H9 (cell line): ENCODE data around the gene DCST1. TPM values are rescaled to one million over a fixed set of nuclear protein-coding genes. Genes with fewer than 3 reads are reported as not detected.

Source experiments
- DNase-seq: peaks from one replicate; pipeline ENCODE4 v3.0.0-alpha.2; 2017
- H2AFZ ChIP-seq: one replicate; pipeline ENCODE4 v1.6.1; 2013; ENCODE audit warnings: mild to moderate bottlenecking, low read length, control low read depth, moderate library complexity
- H2AK5ac ChIP-seq: 2 replicates; pipeline ENCODE4 v1.6.1; 2013; ENCODE audit warnings: low read length, control low read depth, mixed read lengths; ENCODE audit not compliant: insufficient read length
- H2BK120ac ChIP-seq: one replicate; pipeline ENCODE4 v1.6.1; 2013; ENCODE audit warnings: low read depth, mild to moderate bottlenecking, low read length, control low read depth, inconsistent platforms; ENCODE audit not compliant: poor library complexity, severe bottlenecking
- H2BK12ac ChIP-seq: 2 replicates; pipeline ENCODE4 v1.6.1; 2013; ENCODE audit warnings: low read length, control low read depth, mixed read lengths, low read depth; ENCODE audit not compliant: insufficient read length
- H2BK15ac ChIP-seq: 2 replicates; pipeline ENCODE4 v1.6.1; 2013; ENCODE audit warnings: low read depth, low read length, control low read depth
- H2BK20ac ChIP-seq: one replicate; pipeline ENCODE4 v1.6.1; 2013; ENCODE audit warnings: low read depth, mild to moderate bottlenecking, low read length, control low read depth, inconsistent platforms; ENCODE audit not compliant: poor library complexity, severe bottlenecking
- H2BK5ac ChIP-seq: 2 replicates; pipeline ENCODE4 v1.6.1; 2013; ENCODE audit warnings: low read length, control low read depth, mixed read lengths; ENCODE audit not compliant: insufficient read length
- H3K14ac ChIP-seq: 2 replicates; pipeline ENCODE4 v1.6.1; 2013; ENCODE audit warnings: low read length, control low read depth; ENCODE audit not compliant: insufficient read depth
- H3K18ac ChIP-seq: 2 replicates; pipeline ENCODE4 v1.6.1; 2013; ENCODE audit warnings: low read depth, mild to moderate bottlenecking, mixed read lengths, low read length, control low read depth; ENCODE audit not compliant: insufficient read length
- H3K23ac ChIP-seq: 2 replicates; pipeline ENCODE4 v1.6.1; 2013; ENCODE audit warnings: low read length, control low read depth, mixed read lengths, low read depth; ENCODE audit not compliant: insufficient read length
- H3K23me2 ChIP-seq: 2 replicates; pipeline ENCODE4 v1.6.1; 2013; ENCODE audit warnings: low read depth, mild to moderate bottlenecking, mixed read lengths, low read length, control low read depth; ENCODE audit not compliant: insufficient read length, poor library complexity, severe bottlenecking
- H3K27ac ChIP-seq: 2 replicates; pipeline ENCODE4 v1.5.1; 2013; ENCODE audit warnings: low read length, control low read depth, mixed read lengths, low read depth; ENCODE audit not compliant: insufficient read length
- H3K27me3 ChIP-seq: 2 replicates; pipeline ENCODE4 v1.6.1; 2013; ENCODE audit warnings: low read length, control low read depth, inconsistent platforms; ENCODE audit not compliant: insufficient read depth
- H3K4ac ChIP-seq: 2 replicates; pipeline ENCODE4 v1.6.1; 2013; ENCODE audit warnings: low read depth, mild to moderate bottlenecking, control low read depth, inconsistent platforms, low read length, moderate library complexity
- H3K4me1 ChIP-seq: 2 replicates; pipeline ENCODE4 v1.6.1; 2013; ENCODE audit warnings: low read length, control low read depth, inconsistent platforms; ENCODE audit not compliant: insufficient read depth
- H3K4me2 ChIP-seq: 2 replicates; pipeline ENCODE4 v1.6.1; 2013; ENCODE audit warnings: low read length, control low read depth, mixed read lengths; ENCODE audit not compliant: insufficient read length, insufficient read depth
- H3K56ac ChIP-seq: 2 replicates; pipeline ENCODE4 v1.6.1; 2013; ENCODE audit warnings: low read depth, mild to moderate bottlenecking, mixed read lengths, low read length, control low read depth; ENCODE audit not compliant: insufficient read length
- H3K79me1 ChIP-seq: 2 replicates; pipeline ENCODE4 v1.6.1; 2013; ENCODE audit warnings: low read depth, mild to moderate bottlenecking, moderate library complexity, low read length, control low read depth, inconsistent platforms; ENCODE audit not compliant: insufficient read depth, poor library complexity, severe bottlenecking
- H3K79me2 ChIP-seq: 2 replicates; pipeline ENCODE4 v1.6.1; 2013; ENCODE audit warnings: low read length, control low read depth, inconsistent platforms; ENCODE audit not compliant: insufficient read depth
- H3K9ac ChIP-seq: 2 replicates; pipeline ENCODE4 v1.6.1; 2013; ENCODE audit warnings: low read length, control low read depth, mixed read lengths; ENCODE audit not compliant: insufficient read length; ENCODE audit errors: extremely low read depth
- H3K9me3 ChIP-seq: one replicate; pipeline ENCODE4 v1.6.1; 2013; ENCODE audit warnings: low read depth, low read length, inconsistent platforms; ENCODE audit not compliant: control insufficient read depth
- H3T11ph ChIP-seq: one replicate; pipeline ENCODE4 v1.6.1; 2013; ENCODE audit warnings: mild to moderate bottlenecking, low read length, control low read depth, inconsistent platforms
- H4K20me1 ChIP-seq: one replicate; pipeline ENCODE4 v1.6.1; 2013; ENCODE audit not compliant: control insufficient read depth, insufficient read length, insufficient read depth
- H4K5ac ChIP-seq: 2 replicates; pipeline ENCODE4 v1.6.1; 2013; ENCODE audit warnings: low read depth, mild to moderate bottlenecking, mixed read lengths, low read length, control low read depth; ENCODE audit not compliant: insufficient read length
- H4K8ac ChIP-seq: replicated peaks from 2 replicates; pipeline ENCODE4 v1.6.1; 2013; ENCODE audit warnings: low read length, control low read depth, mixed read lengths, low read depth; ENCODE audit not compliant: insufficient read length
- H4K91ac ChIP-seq: 2 replicates; pipeline ENCODE4 v1.6.1; 2013; ENCODE audit warnings: low read depth, mild to moderate bottlenecking, moderate library complexity, mixed read lengths, low read length, control low read depth; ENCODE audit not compliant: insufficient read length
- H3K27ac Mint-ChIP-seq, 3 experiments: 2 replicates in 2 of 3; 3 replicates in 1 of 3; pipeline ENCODE4 v1.8.0; 2020 to 2021; ENCODE audit warnings: mixed read lengths in 3 of 3, mild to moderate bottlenecking in 1 of 3, moderate library complexity in 1 of 3
- H3K27me3 Mint-ChIP-seq: 2 replicates; pipeline ENCODE4 v1.8.0; 2021; ENCODE audit warnings: low read depth, mild to moderate bottlenecking, moderate library complexity, mixed read lengths
- H3K36me3 Mint-ChIP-seq, 3 experiments: 2 replicates in 2 of 3; 3 replicates in 1 of 3; pipeline ENCODE4 v1.8.0; 2020 to 2021; ENCODE audit warnings: low read depth in 3 of 3, mixed read lengths in 3 of 3; ENCODE audit not compliant: insufficient read depth in 1 of 3
- H3K4me1 Mint-ChIP-seq, 2 experiments: 2 replicates each; pipeline ENCODE4 v1.8.0; 2020; ENCODE audit warnings: mixed read lengths in 2 of 2
- H3K4me3 Mint-ChIP-seq, 2 experiments: 2 replicates in 1 of 2; 3 replicates in 1 of 2; pipeline ENCODE4 v1.8.0; 2020 to 2021; ENCODE audit warnings: mild to moderate bottlenecking in 2 of 2, mixed read lengths in 2 of 2, moderate library complexity in 1 of 2
- H3K9me3 Mint-ChIP-seq, 2 experiments: 2 replicates in 1 of 2; 3 replicates in 1 of 2; pipeline ENCODE4 v1.8.0; 2020; ENCODE audit warnings: mild to moderate bottlenecking in 2 of 2, mixed read lengths in 2 of 2, moderate library complexity in 1 of 2
- WGBS: extraction: QIAGEN DNeasy Blood & Tissue Kit; methylation state at CpG from one replicate; pipeline ENCODE4 v1.1.7; 2013; ENCODE audit warnings: missing lambda C conversion rate, low lambda C conversion rate, mixed read lengths; ENCODE audit not compliant: insufficient read length; ENCODE audit errors: extremely low coverage; 5-methylcytosine and 5-hydroxymethylcytosine counted together
- total RNA-seq: library from RNA; stranded (reverse); gene quantifications from 2 replicates; pipeline ENCODE4 v1.2.1, GENCODE V29; 2021
- TF ChIP-seq, protein P1 (sequence below): fragments of 200-600 bp; sonication (generic); conservative IDR thresholded peaks from 3 replicates; pipeline ENCODE4 v1.8.0; 2021; ENCODE audit warnings: antibody characterized with exemption, mild to moderate bottlenecking

Gene DCST1
- total RNA-seq, 1 experiment from 2014 or later, result not detected

DNA sequence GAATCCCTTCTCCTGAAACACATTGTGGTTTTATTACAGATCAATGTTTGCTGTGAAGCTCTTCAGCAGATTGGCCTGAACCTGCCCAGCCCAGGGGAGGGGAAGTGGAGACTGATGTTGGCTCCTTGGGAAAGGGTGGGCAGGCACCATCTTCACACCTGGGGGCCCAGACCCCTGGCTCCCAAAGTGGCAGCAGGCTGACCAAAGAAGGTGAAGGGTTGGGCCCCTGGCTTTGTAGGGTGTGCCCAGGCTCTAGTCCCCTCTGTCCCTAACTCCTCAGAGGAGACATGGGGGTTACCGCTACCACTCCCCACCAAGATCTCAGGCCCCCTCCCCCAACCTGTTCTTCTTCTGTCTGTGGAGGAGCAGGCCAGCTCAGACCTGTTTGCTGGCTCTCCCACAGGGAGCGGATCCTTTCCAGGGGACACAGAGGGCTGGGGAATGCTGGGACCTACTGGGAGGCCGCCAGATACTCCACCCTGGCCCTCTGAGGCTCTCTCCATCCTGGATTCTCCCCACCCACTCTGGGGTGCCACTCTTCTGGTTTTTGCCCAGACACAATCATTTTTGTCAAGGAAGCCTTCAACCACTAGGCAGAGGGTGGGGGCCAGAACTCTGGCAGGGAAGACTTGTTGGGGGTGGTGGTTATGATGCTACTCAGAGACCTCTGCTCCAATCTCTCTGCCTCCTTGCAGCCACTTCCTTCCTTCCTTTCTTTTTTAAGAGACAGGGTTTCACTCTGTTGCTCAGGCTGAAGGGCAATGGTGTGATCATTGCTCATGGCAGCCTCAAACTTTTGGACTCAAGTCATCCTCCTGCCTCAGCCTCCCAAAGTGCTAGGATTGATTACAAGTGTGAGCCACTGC lies 40.0 kb downstream of the DCST1 start:
- H2AFZ ChIP-seq, result no peak overlapping the region
- TF ChIP-seq, protein P1, sequence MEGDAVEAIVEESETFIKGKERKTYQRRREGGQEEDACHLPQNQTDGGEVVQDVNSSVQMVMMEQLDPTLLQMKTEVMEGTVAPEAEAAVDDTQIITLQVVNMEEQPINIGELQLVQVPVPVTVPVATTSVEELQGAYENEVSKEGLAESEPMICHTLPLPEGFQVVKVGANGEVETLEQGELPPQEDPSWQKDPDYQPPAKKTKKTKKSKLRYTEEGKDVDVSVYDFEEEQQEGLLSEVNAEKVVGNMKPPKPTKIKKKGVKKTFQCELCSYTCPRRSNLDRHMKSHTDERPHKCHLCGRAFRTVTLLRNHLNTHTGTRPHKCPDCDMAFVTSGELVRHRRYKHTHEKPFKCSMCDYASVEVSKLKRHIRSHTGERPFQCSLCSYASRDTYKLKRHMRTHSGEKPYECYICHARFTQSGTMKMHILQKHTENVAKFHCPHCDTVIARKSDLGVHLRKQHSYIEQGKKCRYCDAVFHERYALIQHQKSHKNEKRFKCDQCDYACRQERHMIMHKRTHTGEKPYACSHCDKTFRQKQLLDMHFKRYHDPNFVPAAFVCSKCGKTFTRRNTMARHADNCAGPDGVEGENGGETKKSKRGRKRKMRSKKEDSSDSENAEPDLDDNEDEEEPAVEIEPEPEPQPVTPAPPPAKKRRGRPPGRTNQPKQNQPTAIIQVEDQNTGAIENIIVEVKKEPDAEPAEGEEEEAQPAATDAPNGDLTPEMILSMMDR, result no peak
- no peak overlapping the region for H3K23ac ChIP-seq
- Mint-ChIP-seq H3K4me3 (no peak overlapping the region), H3K27me3 (peaks cover 62% of the 10 kb centered on the region), H3K9me3 (no peaks in the 10 kb centered on the region), H3K27ac (no peak overlapping the region), H3K36me3 (peaks cover 1 to 6% (median 5%) of the 10 kb centered on the region in 3 experiments; a peak in 6 of 7 replicates), H3K4me1 (peaks cover 34 to 56% of the 10 kb centered on the region in 2 experiments)
- H2BK12ac ChIP-seq, result no peak overlapping the region
- H3K4ac ChIP-seq, result no peak overlapping the region
- no peak overlapping the region for H3K27ac ChIP-seq
- no peak overlapping the region for H3K56ac ChIP-seq
- no peaks in the 10 kb centered on the region for H4K20me1 ChIP-seq
- peaks cover 9% of the 10 kb centered on the region for H3K23me2 ChIP-seq
- no peaks in the 10 kb centered on the region for H3K79me1 ChIP-seq
- DNase-seq, result no peak
- no peak overlapping the region for H2AK5ac ChIP-seq
- H4K8ac ChIP-seq, result no peak overlapping the region
- no peak overlapping the region for H4K91ac ChIP-seq
- H2BK20ac ChIP-seq, result no peak overlapping the region
- no peaks in the 10 kb centered on the region for H3K79me2 ChIP-seq
- H3K4me2 ChIP-seq, result no peak overlapping the region
- H3K9ac ChIP-seq, result no peak overlapping the region
- H3K18ac ChIP-seq, result no peak overlapping the region
- H3K27me3 ChIP-seq, result peaks cover 5% of the 10 kb centered on the region; the same call in 1 of the 2 replicates
- H2BK120ac ChIP-seq, result no peak overlapping the region
- no CpG with 5 or more reads among the region's 3 CpGs for WGBS
- H2BK5ac ChIP-seq, result no peak overlapping the region
- no peak overlapping the region for H3K14ac ChIP-seq
- H3K9me3 ChIP-seq, result no peaks in the 10 kb centered on the region
- no peak overlapping the region for H2BK15ac ChIP-seq
- H3K4me1 ChIP-seq, result peaks cover 3% of the 10 kb centered on the region; the same call in 1 of the 2 replicates
- no peak overlapping the region for H3T11ph ChIP-seq
- H4K5ac ChIP-seq, result no peak overlapping the region
